Prostate gland (tissue), 2 donors: Measurements from ENCODE around the gene CHKA.

Source experiments
- CTCF ChIP-seq, 4 experiments: fragments of 200-600 bp in 2 of 4; fragments of 450-650 bp in 2 of 4; sonication (generic) in 2 of 4; IDR thresholded peaks; 1 replicate in 3 of 4; 2 replicates in 1 of 4; pipeline ENCODE4 v1.5.1; 2016 to 2019; ENCODE audit warnings: antibody characterized with exemption in 4 of 4, mild to moderate bottlenecking in 2 of 4, moderate library complexity in 2 of 4
- POLR2AphosphoS5 ChIP-seq: sonication (generic); formaldehyde crosslinking; IDR thresholded peaks from one replicate; pipeline ENCODE4 v1.6.1; 2017; ENCODE audit warnings: antibody characterized with exemption

GRCh38 chr11:68116974-68117373, 4.2 kb downstream of the CHKA start:
- TF ChIP-seq CTCF (IDR thresholded peaks at IDR 0.05) (no peak), POLR2AphosphoS5 (no peak)
